ENCODE measurements around the gene PLCH1. TPM values are rescaled to one million over a fixed set of nuclear protein-coding genes. Genes with fewer than 3 reads are reported as not detected.
"Not testable (repeated sequence)": the region's sequence is repeated elsewhere in the genome, so short reads cannot be mapped to it uniquely, and the experiment has no call there.

Gene PLCH1
- total and polyA plus RNA-seq, 4 donors, result 0.03 to 1.0 (median 0.22) TPM

DNA sequence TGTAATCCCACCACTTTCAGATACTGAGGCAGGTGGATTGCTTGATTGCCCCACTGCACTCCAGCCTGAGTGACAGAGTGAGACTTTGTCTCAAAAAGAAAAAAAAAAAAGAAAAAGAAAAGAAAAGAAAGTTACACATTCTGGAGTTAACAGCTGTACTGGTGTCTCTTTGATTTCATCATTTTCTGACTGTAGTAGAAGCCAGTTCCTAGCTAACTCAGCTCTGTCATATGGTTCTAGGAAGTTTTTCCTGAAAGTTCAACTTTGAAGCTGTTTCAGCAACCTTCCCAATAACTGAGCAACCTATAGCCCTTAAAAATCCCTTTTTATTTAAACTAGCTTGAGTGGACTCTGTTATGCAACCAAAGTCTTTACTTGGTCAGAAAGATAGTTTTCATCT, 346.8 kb downstream of the PLCH1 start:
- Histone ChIP-seq H3K4me3 (ENCODE audit: low read depth in 1 of 3, low read length in 3 of 3) (no peak overlapping the region), H3K4me1 (ENCODE audit: control insufficient read depth in 4 of 4, insufficient read depth in 4 of 4, low read length in 3 of 4) (no peaks in the 10 kb centered on the region), H3K36me3 (ENCODE audit: control insufficient read depth in 4 of 4, insufficient read depth in 3 of 4, low read depth in 1 of 4, low read length in 3 of 4) (no peaks in the 10 kb centered on the region), H3K9me3 (ENCODE audit: control insufficient read depth in 4 of 4, low read length in 3 of 4) (no peaks in the 10 kb centered on the region), H3K27me3 (ENCODE audit: control insufficient read depth in 4 of 4, insufficient read depth in 4 of 4, low read length in 3 of 4) (no peaks in the 10 kb centered on the region), H3K9ac (ENCODE audit: low read depth in 1 of 2, low read length in 2 of 2) (no peak overlapping the region), H3K27ac (ENCODE audit: low read depth in 1 of 2, low read length in 2 of 2) (no peak overlapping the region)
- no peak for DNase-seq (ENCODE audit: low spot score)
- TF ChIP-seq, protein P1, sequence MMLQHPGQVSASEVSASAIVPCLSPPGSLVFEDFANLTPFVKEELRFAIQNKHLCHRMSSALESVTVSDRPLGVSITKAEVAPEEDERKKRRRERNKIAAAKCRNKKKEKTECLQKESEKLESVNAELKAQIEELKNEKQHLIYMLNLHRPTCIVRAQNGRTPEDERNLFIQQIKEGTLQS (IDR thresholded peaks at IDR 0.05), result no peak
- no peak for TF ChIP-seq SP1 (IDR thresholded peaks at IDR 0.05)
- TF ChIP-seq GABPA (IDR thresholded peaks at IDR 0.05 in 1 of 2, conservative IDR thresholded peaks at IDR 0.05 in 1 of 2), result no peak

DNA sequence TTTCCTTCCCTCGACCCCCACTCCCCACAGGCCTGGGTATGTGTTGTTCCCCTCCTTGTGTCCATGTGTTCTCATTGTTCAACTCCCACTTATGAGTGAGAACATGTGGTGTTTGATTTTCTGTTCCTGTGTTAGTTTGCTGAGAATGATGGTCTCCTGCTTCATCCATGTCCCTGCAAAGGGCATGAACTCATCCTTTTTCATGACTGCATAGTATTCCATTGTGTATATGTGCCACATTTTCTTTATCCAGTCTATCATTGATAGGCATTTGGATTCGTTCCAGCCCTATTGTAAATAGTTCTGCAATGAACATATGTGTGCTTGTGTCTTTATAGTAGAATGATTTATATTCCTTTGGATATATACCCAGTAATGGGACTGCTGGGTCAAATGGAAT, 350.0 kb downstream of the PLCH1 start:
- H3K27ac ChIP-seq (ENCODE audit: low read depth in 1 of 2, low read length in 2 of 2); H3K4me1 ChIP-seq (ENCODE audit: control insufficient read depth in 4 of 4, insufficient read depth in 4 of 4, low read length in 3 of 4); H3K9me3 ChIP-seq (ENCODE audit: control insufficient read depth in 4 of 4, low read length in 3 of 4); H3K9ac ChIP-seq (ENCODE audit: low read depth in 1 of 2, low read length in 2 of 2); DNase-seq (ENCODE audit: low spot score); H3K27me3 ChIP-seq (ENCODE audit: control insufficient read depth in 4 of 4, insufficient read depth in 4 of 4, low read length in 3 of 4); H3K4me3 ChIP-seq (ENCODE audit: low read depth in 1 of 3, low read length in 3 of 3); H3K36me3 ChIP-seq (ENCODE audit: control insufficient read depth in 4 of 4, insufficient read depth in 3 of 4, low read depth in 1 of 4, low read length in 3 of 4): not testable (repeated sequence)
- 62% methylated on average over 2 of the region's 2 CpGs for WGBS

DNA sequence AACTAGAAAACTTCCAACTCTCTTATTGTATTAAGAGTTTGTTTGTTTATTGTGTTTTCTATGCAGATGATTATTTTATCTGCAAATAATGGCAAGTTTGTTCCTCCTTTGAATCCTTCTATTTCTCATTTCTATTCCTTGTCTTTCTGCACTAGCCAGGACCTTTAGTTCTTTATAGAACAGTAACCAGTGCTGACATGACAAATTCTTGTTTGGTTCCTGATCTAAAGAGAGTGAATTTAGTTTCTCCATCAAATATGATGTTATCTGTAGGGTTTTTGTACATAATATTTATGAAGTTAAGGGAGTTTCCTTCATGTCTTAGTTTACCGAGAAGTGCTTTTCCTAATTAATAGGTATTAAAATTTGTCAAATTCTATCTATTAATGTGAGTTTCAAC, 350.6 kb downstream of the PLCH1 start:
- DNase-seq (ENCODE audit: low spot score), result no peak
- 95% methylated on average over 1 of the region's 1 CpG for WGBS
- Histone ChIP-seq H3K36me3 (ENCODE audit: control insufficient read depth in 4 of 4, insufficient read depth in 3 of 4, low read depth in 1 of 4, low read length in 3 of 4) (no peaks in the 10 kb centered on the region), H3K27me3 (ENCODE audit: control insufficient read depth in 4 of 4, insufficient read depth in 4 of 4, low read length in 3 of 4) (peaks cover 0 to 2% (median 0%) of the 10 kb centered on the region in 4 donors), H3K27ac (ENCODE audit: low read depth in 1 of 2, low read length in 2 of 2) (no peak overlapping the region), H3K4me1 (ENCODE audit: control insufficient read depth in 4 of 4, insufficient read depth in 4 of 4, low read length in 3 of 4) (no peaks in the 10 kb centered on the region), H3K9me3 (ENCODE audit: control insufficient read depth in 4 of 4, low read length in 3 of 4) (no peaks in the 10 kb centered on the region), H3K9ac (ENCODE audit: low read depth in 1 of 2, low read length in 2 of 2) (no peak overlapping the region), H3K4me3 (ENCODE audit: low read depth in 1 of 3, low read length in 3 of 3) (no peak overlapping the region)
- no peak for TF ChIP-seq EGR1 (IDR thresholded peaks at IDR 0.05; ENCODE audit: low read depth in 2 of 2)
- TF ChIP-seq GABPA (IDR thresholded peaks at IDR 0.05 in 1 of 2, conservative IDR thresholded peaks at IDR 0.05 in 1 of 2), result no peak
- TF ChIP-seq, protein P2, sequence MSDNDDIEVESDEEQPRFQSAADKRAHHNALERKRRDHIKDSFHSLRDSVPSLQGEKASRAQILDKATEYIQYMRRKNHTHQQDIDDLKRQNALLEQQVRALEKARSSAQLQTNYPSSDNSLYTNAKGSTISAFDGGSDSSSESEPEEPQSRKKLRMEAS (IDR thresholded peaks at IDR 0.05), result no peak

DNA sequence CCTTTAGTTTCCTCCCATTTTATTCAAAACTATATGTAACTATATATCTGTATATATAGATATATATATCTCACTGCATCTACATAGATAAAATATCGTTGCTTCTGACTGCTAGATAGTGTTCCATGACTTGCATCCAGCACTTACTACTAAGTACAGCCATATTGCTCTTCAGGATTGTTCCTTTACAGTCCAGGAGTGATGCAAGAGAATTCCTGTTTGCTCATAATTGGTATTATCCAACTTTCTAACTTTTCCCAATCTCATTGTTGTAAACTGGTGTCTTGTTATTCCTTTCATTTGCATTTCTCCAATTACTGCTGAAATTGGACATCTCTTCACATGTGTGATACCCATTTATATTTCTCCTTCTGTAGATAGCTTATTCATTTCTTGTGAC, 351.6 kb downstream of the PLCH1 start:
- H3K36me3 ChIP-seq (ENCODE audit: control insufficient read depth in 4 of 4, insufficient read depth in 3 of 4, low read depth in 1 of 4, low read length in 3 of 4), result no peaks in the 10 kb centered on the region
- TF ChIP-seq, protein P3, sequence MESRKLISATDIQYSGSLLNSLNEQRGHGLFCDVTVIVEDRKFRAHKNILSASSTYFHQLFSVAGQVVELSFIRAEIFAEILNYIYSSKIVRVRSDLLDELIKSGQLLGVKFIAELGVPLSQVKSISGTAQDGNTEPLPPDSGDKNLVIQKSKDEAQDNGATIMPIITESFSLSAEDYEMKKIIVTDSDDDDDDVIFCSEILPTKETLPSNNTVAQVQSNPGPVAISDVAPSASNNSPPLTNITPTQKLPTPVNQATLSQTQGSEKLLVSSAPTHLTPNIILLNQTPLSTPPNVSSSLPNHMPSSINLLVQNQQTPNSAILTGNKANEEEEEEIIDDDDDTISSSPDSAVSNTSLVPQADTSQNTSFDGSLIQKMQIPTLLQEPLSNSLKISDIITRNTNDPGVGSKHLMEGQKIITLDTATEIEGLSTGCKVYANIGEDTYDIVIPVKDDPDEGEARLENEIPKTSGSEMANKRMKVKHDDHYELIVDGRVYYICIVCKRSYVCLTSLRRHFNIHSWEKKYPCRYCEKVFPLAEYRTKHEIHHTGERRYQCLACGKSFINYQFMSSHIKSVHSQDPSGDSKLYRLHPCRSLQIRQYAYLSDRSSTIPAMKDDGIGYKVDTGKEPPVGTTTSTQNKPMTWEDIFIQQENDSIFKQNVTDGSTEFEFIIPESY (IDR thresholded peaks at IDR 0.05), result no peak
- TF ChIP-seq NR2F2 (IDR thresholded peaks at IDR 0.05), result no peak
- TF ChIP-seq EGR1 (IDR thresholded peaks at IDR 0.05; ENCODE audit: low read depth in 2 of 2), result no peak
- no peak for TF ChIP-seq GABPA (IDR thresholded peaks at IDR 0.05 in 1 of 2, conservative IDR thresholded peaks at IDR 0.05 in 1 of 2)
- no peak for TF ChIP-seq TAF1 (conservative IDR thresholded peaks at IDR 0.05)
- TF ChIP-seq, protein P2 (IDR thresholded peaks at IDR 0.05), result no peak
- TF ChIP-seq HNF4A (conservative IDR thresholded peaks at IDR 0.05), result no peak
- TF ChIP-seq RAD21 (IDR thresholded peaks at IDR 0.05), result no peak
- TF ChIP-seq, protein P4, sequence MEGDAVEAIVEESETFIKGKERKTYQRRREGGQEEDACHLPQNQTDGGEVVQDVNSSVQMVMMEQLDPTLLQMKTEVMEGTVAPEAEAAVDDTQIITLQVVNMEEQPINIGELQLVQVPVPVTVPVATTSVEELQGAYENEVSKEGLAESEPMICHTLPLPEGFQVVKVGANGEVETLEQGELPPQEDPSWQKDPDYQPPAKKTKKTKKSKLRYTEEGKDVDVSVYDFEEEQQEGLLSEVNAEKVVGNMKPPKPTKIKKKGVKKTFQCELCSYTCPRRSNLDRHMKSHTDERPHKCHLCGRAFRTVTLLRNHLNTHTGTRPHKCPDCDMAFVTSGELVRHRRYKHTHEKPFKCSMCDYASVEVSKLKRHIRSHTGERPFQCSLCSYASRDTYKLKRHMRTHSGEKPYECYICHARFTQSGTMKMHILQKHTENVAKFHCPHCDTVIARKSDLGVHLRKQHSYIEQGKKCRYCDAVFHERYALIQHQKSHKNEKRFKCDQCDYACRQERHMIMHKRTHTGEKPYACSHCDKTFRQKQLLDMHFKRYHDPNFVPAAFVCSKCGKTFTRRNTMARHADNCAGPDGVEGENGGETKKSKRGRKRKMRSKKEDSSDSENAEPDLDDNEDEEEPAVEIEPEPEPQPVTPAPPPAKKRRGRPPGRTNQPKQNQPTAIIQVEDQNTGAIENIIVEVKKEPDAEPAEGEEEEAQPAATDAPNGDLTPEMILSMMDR (IDR thresholded peaks at IDR 0.05; ENCODE audit: low read depth, low read length, missing input control), result no peak
- TF ChIP-seq HNF4G (IDR thresholded peaks at IDR 0.05), result no peak
- TF ChIP-seq, protein P1 (IDR thresholded peaks at IDR 0.05), result no peak
- TF ChIP-seq RXRA (IDR thresholded peaks at IDR 0.05), result no peak
- no peak for TF ChIP-seq YY1 (IDR thresholded peaks at IDR 0.05)
- TF ChIP-seq FOXA1 (IDR thresholded peaks at IDR 0.05), result no peak
- no peak for TF ChIP-seq FOXA2 (IDR thresholded peaks at IDR 0.05)
- TF ChIP-seq SP1 (IDR thresholded peaks at IDR 0.05), result no peak
- 79% methylated on average over 1 of the region's 1 CpG for WGBS

More for the DNA sequence above, 351.6 kb downstream of the PLCH1 start:
- H3K9me3 ChIP-seq (ENCODE audit: control insufficient read depth in 4 of 4, low read length in 3 of 4), result no peaks in the 10 kb centered on the region
- DNase-seq (ENCODE audit: low spot score), result no peak
- peaks cover 0 to 2% (median 0%) of the 10 kb centered on the region in 4 donors for H3K27me3 ChIP-seq (ENCODE audit: control insufficient read depth in 4 of 4, insufficient read depth in 4 of 4, low read length in 3 of 4)
- H3K4me1 ChIP-seq (ENCODE audit: control insufficient read depth in 4 of 4, insufficient read depth in 4 of 4, low read length in 3 of 4), result no peaks in the 10 kb centered on the region
- no peak overlapping the region for H3K4me3 ChIP-seq (ENCODE audit: low read depth in 1 of 3, low read length in 3 of 3)
- H3K27ac ChIP-seq (ENCODE audit: low read depth in 1 of 2, low read length in 2 of 2), result no peak overlapping the region
- no peak overlapping the region for H3K9ac ChIP-seq (ENCODE audit: low read depth in 1 of 2, low read length in 2 of 2)
